GM23248 (cell line): ENCODE results near the gene TNNT2.

ENCODE experiments used
- EZH2 ChIP-seq: fragments of 200-600 bp; sonication (generic); IDR thresholded peaks from 2 replicates; pipeline ENCODE4 v1.6.1; 2018; ENCODE audit warnings: antibody characterized with exemption, mild to moderate bottlenecking; ENCODE audit not compliant: insufficient read depth, poor library complexity, severe bottlenecking
- EZH2phosphoT487 ChIP-seq: fragments of 200-600 bp; sonication (generic); IDR thresholded peaks from 2 replicates; pipeline ENCODE4 v1.6.1; 2018; ENCODE audit warnings: antibody characterized with exemption, moderate library complexity, mild to moderate bottlenecking, low read depth; ENCODE audit not compliant: insufficient read depth

- TF ChIP-seq EZH2phosphoT487 (no peak), EZH2 (no peak)
Observed at GRCh38 chr1:201360486-201360885, 17.0 kb downstream of the TNNT2 start.
